HG03095 (cell line): ENCODE data around the gene SGTA.

Experiments used
- ATAC-seq: cut with Tn5 transposase; IDR thresholded peaks from one replicate; pipeline ENCODE4 v1.9.1; 2021; ENCODE audit warnings: moderate library complexity; ENCODE audit not compliant: unreplicated experiment

The SGTA gene

GRCh38 chr19:2810141-2811091, 27.3 kb upstream of the SGTA start:
- no peak for ATAC-seq

- ATAC-seq = no peak
Observed at GRCh38 chr19:2809387-2810140, 26.5 kb upstream of the SGTA start.

GRCh38 chr19:2808129-2808941, 25.3 kb upstream of the SGTA start:
- no peak for ATAC-seq

GRCh38 chr19:2807379-2808128, 24.5 kb upstream of the SGTA start:
- no peak for ATAC-seq

- ATAC-seq = no peak
Observed at GRCh38 chr19:2806736-2807378, 23.8 kb upstream of the SGTA start.

GRCh38 chr19:2805991-2806649, 23.0 kb upstream of the SGTA start:
- no peak for ATAC-seq

- ATAC-seq = no peak
Observed at GRCh38 chr19:2805261-2805900, 22.3 kb upstream of the SGTA start.

GRCh38 chr19:2804156-2805004, 21.3 kb upstream of the SGTA start:
- ATAC-seq = no peak

- ATAC-seq = no peak
Observed at GRCh38 chr19:2803486-2804155, 20.5 kb upstream of the SGTA start.

GRCh38 chr19:2802826-2803225, 19.8 kb upstream of the SGTA start:
- no peak for ATAC-seq

- ATAC-seq = no peak
Observed at GRCh38 chr19:2800506-2800905, 17.4 kb upstream of the SGTA start.

- ATAC-seq = no peak
Observed at GRCh38 chr19:2799273-2800020, 16.4 kb upstream of the SGTA start.

GRCh38 chr19:2798733-2799132, 15.7 kb upstream of the SGTA start:
- ATAC-seq = no peak

- ATAC-seq = no peak
Observed at GRCh38 chr19:2798158-2798685, 15.1 kb upstream of the SGTA start.

GRCh38 chr19:2797280-2797679, 14.2 kb upstream of the SGTA start:
- no peak for ATAC-seq

- ATAC-seq = no peak
Observed at GRCh38 chr19:2796659-2797266, 13.7 kb upstream of the SGTA start.
